ENCODE results near the gene CCDC186.

- no peak for TF ChIP-seq CTCF (IDR thresholded peaks at IDR 0.05; ENCODE audit: low read length)
- no peak for TF ChIP-seq EZH2 (optimal IDR thresholded peaks at IDR 0.05; ENCODE audit: low read depth, low read length)
These were observed 21.1 kb upstream of the CCDC186 start for GRCh38 chr10:114195079-114195478.

Measured in MM.1S (cell line).